Hypothalamus (tissue), 51 donors: ENCODE measurements around the gene RENBP.
"Not testable (repeated sequence)": the region's sequence is repeated elsewhere in the genome, so short reads cannot be mapped to it uniquely, and the experiment has no call there.

Source experiments
- DNase-seq, 51 donors: peaks; one replicate each; lab custom pipeline; 2025; lab: John Stamatoyannopoulos, UW

The RENBP gene

GRCh38 chrX:153944140-153944799 is at the start of gene RENBP:
Gene RENBP, minus strand, starts transcription at chrX:153944643. Its CDS starts 33 bp downstream, at chrX:153944610.
- DNase-seq, result peak in 30 of 51 donors; percentile 4 to 73 (median 32)

DNA sequence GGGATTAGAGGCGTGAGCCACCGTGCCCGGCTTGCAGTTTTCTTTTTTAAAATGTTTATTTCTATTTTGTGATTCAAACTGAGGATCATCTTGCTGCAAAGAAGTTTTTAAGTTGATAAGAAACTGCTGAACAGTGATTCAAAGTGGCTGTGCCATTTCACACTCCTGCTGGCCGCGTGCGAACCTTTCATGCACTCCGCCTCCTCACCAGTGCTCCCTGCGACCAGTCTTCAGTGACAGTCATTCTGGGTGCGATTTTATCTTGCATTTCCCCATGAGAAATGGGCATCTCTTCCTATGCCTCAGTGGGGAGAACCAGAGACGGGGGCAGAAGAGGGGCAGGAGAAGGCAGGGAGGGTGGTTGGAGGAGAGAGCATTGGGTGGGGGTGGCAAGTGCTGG is 49.5 kb upstream of the RENBP start:
- DNase-seq, result no peak

DNA sequence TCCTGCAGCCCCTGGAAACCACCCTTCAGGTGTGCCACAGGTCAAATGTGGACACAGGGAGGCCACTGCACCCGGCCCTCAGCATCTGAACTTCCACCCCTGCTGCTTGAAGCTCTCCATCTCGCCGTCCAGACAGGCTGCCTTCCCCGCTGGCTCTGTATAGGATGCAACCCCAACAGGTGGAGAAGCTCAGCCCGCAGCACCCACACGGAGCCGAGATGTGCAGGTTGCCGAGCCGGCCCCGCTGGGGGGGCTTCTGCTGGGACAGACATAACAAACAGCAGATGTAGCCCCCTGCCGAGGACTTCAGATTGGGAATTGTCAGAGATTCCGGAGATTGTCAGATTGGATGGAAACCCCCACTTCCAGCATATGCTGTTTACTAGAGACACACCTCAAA is 48.6 kb upstream of the RENBP start:
- no peak for DNase-seq

DNA sequence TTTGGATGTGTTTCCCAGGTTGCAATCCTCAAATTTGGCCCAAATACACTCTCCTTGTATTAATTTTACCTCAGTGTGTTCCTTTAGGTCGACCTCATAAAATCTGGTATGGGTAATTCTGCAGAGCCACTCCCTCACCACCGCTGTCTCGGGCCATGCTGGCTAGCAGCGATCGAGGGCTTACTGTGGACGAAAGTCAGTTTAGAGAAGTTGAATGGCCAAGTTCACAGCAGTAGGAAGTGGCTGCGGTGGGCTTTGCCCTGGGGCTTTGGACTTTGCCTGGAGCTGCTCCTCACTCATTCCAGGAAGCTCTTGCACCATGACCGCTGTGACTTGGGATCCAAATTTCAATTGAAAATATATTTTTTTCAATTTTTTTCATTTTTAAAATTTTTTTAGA is 47.7 kb upstream of the RENBP start:
- DNase-seq, result no peak

- no peak for DNase-seq
Measured at GRCh38 chrX:153991013-153991580, 46.7 kb upstream of the RENBP start.

GRCh38 chrX:153989973-153990655 is 45.7 kb upstream of the RENBP start:
- no peak for DNase-seq

DNA sequence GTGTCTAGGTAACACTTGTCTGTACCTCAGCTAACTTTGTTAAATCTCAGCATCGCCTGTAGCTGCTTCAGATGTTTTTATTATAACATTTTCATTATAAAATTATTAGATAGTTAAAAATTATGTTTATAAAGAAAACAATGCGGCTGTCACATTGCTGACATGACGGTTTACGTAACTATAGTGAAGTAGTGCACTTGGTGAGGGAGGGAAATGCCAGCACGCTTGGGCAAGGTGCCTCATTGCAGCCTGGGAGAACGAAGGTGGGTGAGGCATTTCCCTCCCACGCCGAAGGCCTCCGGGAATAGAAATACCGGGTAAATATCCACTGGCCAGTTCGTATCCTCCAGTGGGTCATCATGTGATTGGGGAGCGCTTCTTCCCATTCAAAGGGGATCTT is 44.0 kb upstream of the RENBP start:
- no peak for DNase-seq

- no peak for DNase-seq
Measured at GRCh38 chrX:153984351-153985178, 40.1 kb upstream of the RENBP start.

DNA sequence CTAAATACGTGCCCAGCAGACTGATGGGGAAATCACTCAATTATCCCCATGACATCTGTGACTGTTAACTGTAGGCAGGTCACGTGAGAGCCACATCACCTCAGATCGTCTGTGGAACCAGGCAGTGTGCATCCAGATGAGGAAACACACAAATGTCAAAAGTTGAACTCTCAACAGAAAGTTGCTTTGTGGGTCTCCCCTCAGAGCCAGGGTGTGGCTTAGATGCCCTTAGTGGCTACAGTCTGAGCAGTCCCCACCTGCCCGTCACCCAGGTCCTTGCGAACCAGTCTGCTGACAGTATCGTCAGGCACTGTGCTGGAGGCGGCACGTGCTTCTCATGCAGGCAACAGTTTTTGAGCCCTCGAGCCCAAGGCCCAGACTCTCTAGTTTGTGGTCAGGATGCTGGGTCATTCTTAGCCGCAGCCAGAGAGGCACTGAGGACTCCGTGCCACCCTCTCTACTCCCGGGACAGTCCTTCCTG is 38.9 kb upstream of the RENBP start:
- DNase-seq, result no peak

DNA sequence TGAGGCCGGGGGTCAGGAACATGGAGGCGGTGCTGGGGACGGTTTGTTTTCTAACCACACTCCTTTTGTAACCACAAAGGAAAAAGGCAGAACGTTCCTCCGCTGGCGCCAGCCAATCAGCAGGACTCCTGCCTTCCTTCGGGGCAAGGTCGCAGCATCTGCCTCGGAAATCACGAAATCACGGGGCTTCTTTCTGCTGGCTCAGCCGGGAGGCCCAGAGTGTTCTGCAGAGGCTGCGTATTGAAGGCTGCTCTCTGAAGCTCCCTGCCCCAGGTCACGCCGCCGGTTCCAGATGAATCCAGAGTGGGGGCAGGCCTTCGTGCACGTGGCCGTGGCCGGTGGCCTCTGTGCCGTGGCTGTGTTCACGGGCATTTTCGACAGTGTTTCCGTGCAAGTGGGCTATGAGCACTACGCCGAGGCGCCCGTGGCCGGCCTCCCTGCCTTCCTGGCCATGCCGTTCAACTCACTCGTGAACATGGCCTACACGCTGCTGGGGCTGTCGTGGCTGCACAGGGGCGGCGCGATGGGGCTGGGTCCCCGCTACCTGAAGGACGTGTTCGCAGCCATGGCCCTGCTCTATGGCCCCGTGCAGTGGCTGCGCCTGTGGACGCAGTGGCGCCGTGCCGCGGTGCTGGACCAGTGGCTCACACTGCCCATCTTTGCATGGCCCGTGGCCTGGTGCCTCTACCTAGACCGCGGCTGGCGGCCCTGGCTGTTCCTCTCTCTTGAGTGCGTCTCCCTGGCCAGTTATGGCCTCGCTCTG is 37.5 kb upstream of the RENBP start:
- DNase-seq, result peak in 6 of 51 donors; percentile 13 to 20 (median 19)

GRCh38 chrX:153981231-153981630 is 36.8 kb upstream of the RENBP start:
- no peak for DNase-seq

DNA sequence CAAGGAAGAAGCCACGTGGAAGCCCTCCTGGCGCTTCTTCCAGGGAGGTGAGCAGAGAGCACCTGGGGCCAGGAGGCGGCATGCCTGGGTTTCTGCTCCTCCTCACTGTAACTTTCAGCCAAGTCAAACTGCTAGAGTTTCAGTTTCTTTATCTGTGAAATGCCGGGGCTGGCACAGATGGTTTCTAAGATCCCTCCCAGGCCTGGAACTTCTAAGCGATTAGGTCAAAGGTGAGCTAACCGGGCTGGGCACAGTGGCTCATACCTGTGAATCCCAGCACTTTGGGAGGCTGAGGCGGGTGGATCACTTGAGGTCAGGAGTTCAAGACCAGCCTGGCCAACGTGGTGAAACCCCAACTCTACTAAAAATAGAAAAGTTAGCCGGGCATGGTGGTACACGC is 36.0 kb upstream of the RENBP start:
- DNase-seq, result not testable (repeated sequence)

DNA sequence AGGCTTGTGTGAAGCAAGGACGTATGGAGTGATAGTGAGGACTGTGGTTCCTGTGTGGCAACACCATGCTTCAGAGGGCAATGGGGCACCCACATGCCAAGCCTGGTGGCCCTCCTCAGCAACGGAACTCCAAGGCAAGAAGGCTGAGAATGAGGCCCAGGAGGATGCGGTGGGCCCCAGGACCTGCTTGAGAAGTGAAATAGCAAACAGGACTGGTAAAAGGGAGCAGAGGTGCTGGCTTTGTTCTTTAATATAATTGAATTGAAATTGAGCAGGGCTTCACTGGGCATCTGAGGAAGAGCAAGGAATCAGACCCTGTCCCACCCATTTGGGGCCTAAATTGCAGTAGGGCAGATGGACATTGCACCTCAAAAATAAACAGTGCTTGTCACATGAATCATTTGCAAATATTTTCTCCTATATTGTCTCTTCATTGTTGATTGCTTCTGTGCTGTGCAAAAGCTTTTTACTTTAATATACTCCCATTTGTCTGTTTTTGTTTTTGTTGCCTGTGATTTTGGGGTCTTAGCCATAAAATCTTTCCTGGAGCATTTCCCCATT is 30.4 kb upstream of the RENBP start:
- no peak for DNase-seq

DNA sequence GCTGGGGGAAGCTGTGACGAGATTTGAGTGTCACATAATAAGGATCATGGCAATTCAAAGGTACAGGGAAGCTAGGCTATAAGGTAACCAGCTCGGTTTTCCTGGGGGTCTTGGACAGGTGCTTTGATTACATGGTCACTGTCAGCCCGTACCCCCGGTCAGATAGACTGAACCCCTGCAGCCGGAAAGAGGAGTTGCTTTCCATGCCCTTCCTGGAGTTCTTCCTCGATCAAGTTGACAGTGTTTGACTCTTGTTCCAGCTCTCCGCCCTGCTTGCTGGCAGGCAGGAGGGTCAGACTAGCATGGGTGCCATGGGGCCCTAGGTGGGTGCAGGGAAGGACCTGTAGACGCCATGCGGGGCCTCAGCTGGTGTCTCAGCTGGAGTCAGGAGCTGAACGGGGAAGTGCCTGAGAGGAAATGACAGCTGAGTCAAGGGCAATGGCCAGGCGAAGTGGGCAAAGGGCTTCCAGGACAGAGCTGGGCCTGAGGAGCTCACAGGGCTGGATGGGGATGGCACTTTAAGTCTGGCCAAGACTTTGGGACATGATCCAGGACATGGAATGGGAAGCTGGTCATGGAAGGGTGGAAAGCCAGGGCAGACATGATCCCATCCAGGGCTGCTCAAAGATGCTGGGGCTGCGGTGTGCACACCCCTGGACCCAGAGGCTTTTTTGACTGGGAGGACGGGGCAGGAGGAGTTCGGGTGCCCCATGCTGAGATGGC is 29.7 kb upstream of the RENBP start:
- DNase-seq, result peak in 1 of 51 donors; percentile 6

- DNase-seq, result no peak
Measured at GRCh38 chrX:153973127-153974002, 28.9 kb upstream of the RENBP start.

- peak; percentile 5 to 90 (median 69) for DNase-seq
Measured at GRCh38 chrX:153972368-153973126, 28.1 kb upstream of the RENBP start, which contains the start of gene TMEM187. Gene TMEM187, plus strand, starts transcription at chrX:153972754. Its CDS starts 9,309 bp downstream, at chrX:153982063.
